Stimulated activated CD8-positive, alpha-beta memory T cell treated with anti-CD3 and anti-CD28 coated beads, Interleukin-2, amount 100 ng/mL, for 1 hour (primary cell): Measurements from ENCODE around the gene PTGES3.
"Not testable (repeated sequence)": the region's sequence is repeated elsewhere in the genome, so short reads cannot be mapped to it uniquely, and the experiment has no call there.

Source experiments
- DNase-seq, 2 donors: peaks; one replicate each; pipeline ENCODE4 v3.0.0-alpha.2; 2020; ENCODE audit warnings: low read depth in 2 of 2

PTGES3 gene

GRCh38 chr12:56709759-56710376, 21.8 kb upstream of the PTGES3 start:
- DNase-seq = no peak

- DNase-seq = not testable (repeated sequence)
Observed at GRCh38 chr12:56704522-56704921, 16.4 kb upstream of the PTGES3 start.

- no peak for DNase-seq
Observed at GRCh38 chr12:56699020-56699661, 11.1 kb upstream of the PTGES3 start.

- no peak for DNase-seq
Observed at GRCh38 chr12:56695327-56696101, 7.4 kb upstream of the PTGES3 start.

- DNase-seq = no peak
Observed at GRCh38 chr12:56694161-56694560, 6.1 kb upstream of the PTGES3 start.

GRCh38 chr12:56688846-56689109, 694 bp upstream of the PTGES3 start:
- no peak for DNase-seq

GRCh38 chr12:56687223-56688128, 608 bp downstream of the PTGES3 start:
- peak in 1 of 2 donors; percentile 22 for DNase-seq

- DNase-seq = no peak
Observed at GRCh38 chr12:56684745-56685359, 3.2 kb downstream of the PTGES3 start.

GRCh38 chr12:56682323-56682722, 5.8 kb downstream of the PTGES3 start:
- no peak for DNase-seq

GRCh38 chr12:56679883-56680575, 8.1 kb downstream of the PTGES3 start:
- DNase-seq = no peak

- DNase-seq = no peak
Observed at GRCh38 chr12:56678852-56679251, 9.2 kb downstream of the PTGES3 start.

- DNase-seq = no peak
Observed at GRCh38 chr12:56677680-56678079, 10.4 kb downstream of the PTGES3 start.

GRCh38 chr12:56676851-56677580, 11.1 kb downstream of the PTGES3 start:
- DNase-seq = no peak

- DNase-seq = no peak
Observed at GRCh38 chr12:56671608-56672007, 16.5 kb downstream of the PTGES3 start.

- DNase-seq = no peak
Observed at GRCh38 chr12:56670836-56671235, 17.2 kb downstream of the PTGES3 start.

GRCh38 chr12:56668197-56668457, 20.0 kb downstream of the PTGES3 start:
- no peak for DNase-seq

GRCh38 chr12:56661979-56662638, 26.0 kb downstream of the PTGES3 start:
- no peak for DNase-seq

- no peak for DNase-seq
Observed at GRCh38 chr12:56661560-56661959, 26.5 kb downstream of the PTGES3 start.

GRCh38 chr12:56658921-56659320, 29.2 kb downstream of the PTGES3 start:
- no peak for DNase-seq
